IgD-negative memory B cell (primary cell): ENCODE data around the gene CNPY2. TPM values are rescaled to one million over a fixed set of nuclear protein-coding genes. Genes with fewer than 3 reads are reported as not detected.
"Not testable (repeated sequence)": the region's sequence is repeated elsewhere in the genome, so short reads cannot be mapped to it uniquely, and the experiment has no call there.

Experiments
- H3K27ac Mint-ChIP-seq, 3 donors: one replicate each; pipeline ENCODE4 v1.8.0; 2020 to 2022; ENCODE audit warnings: mild to moderate bottlenecking in 3 of 3, mixed read lengths in 3 of 3, moderate library complexity in 1 of 3
- H3K27me3 Mint-ChIP-seq: one replicate; pipeline ENCODE4 v1.8.0; 2021; ENCODE audit warnings: mixed read lengths
- H3K36me3 Mint-ChIP-seq: one replicate; pipeline ENCODE4 v1.8.0; 2020; ENCODE audit warnings: mild to moderate bottlenecking, mixed read lengths
- H3K4me1 Mint-ChIP-seq, 3 donors: one replicate each; pipeline ENCODE4 v1.8.0; 2020 to 2022; ENCODE audit warnings: mixed read lengths in 3 of 3, mild to moderate bottlenecking in 1 of 3
- H3K4me3 Mint-ChIP-seq, 4 donors: one replicate each; pipeline ENCODE4 v1.8.0; 2020 to 2022; ENCODE audit warnings: mild to moderate bottlenecking in 4 of 4, mixed read lengths in 4 of 4, moderate library complexity in 3 of 4
- H3K9me3 Mint-ChIP-seq, 3 donors: one replicate each; pipeline ENCODE4 v1.8.0; 2020 to 2021; ENCODE audit warnings: mixed read lengths in 3 of 3, mild to moderate bottlenecking in 1 of 3
- polyA plus RNA-seq: library from polyadenylated mRNA; unstranded; fragments of 300-500 nt; fragmentation: Illumina TruSeq; gene quantifications from one replicate; pipeline ENCODE4 v1.2.3, GENCODE V29; 2021

Gene CNPY2
- polyA plus RNA-seq, 1 donor from 2014 or later, result 160 TPM

DNA sequence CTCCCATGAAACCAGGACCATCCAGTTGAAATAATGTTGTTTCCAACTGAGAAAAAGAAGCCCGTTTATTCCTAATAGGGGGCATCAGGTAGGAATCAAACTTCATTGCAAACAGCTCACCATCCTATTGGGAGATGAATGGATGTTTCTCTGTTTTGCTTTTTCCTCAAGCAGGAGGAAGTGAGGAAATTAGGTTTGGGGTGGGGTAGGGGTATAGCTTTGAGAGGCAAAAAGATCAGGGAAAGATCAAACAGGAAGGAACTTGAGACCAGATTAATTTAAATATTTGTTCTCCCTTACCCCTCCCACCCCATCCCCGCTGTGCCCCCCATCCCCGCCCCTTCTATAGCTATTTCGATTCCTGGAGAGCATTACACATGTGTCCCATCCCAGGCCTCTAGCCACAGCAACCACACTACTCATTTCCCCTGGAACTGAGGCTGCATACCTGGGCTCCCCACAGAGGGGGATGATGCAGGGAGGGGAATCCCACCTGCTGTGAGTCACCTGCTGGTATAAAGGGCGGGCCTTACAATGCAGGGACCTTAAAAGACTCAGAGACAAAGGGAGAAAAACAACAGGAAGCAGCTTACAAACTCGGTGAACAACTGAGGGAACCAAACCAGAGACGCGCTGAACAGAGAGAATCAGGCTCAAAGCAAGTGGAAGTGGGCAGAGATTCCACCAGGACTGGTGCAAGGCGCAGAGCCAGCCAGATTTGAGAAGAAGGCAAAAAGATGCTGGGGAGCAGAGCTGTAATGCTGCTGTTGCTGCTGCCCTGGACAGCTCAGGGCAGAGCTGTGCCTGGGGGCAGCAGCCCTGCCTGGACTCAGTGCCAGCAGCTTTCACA, 22.7 kb upstream of the CNPY2 start, which contains the start of gene IL23A:
TSS of gene IL23A (plus strand) at position 577 of the 850 bp plus-strand sequence. CDS start at position 738, 161 bp downstream.
- Mint-ChIP-seq H3K36me3 (peaks cover 3% of the 10 kb centered on the region), H3K9me3 (no peaks in the 10 kb centered on the region), H3K4me1 (peaks cover 30 to 39% (median 35%) of the 10 kb centered on the region in 3 donors), H3K27me3 (peaks cover 2% of the 10 kb centered on the region), H3K27ac (peak within 1 kb of the TSS; percentile 85 to 98 (median 91)), H3K4me3 (peak within 1 kb of the TSS; percentile 87 to 98 (median 90))

DNA sequence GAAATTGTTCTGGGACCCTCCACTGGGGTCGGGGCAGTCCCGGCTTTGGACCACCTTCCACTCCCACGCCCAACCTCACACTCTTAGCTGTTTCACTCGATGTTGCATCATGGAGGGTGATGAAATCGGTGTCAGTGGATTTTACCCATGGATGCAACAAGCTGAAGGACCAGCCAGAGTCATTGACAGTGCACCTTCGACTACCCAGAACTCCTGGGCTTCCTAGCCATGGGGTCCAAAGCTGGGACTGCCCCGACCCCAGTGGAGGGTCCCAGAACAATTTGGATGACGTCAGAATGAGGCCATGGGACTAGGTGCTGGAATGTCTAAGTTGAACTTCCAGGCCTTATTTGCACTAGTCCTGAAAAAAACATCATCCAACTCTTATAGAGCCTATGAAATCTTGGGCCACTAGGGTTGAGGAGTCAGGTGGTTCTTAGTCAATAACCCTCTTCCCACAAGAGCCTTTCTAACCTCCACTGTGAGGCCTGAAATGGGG, 22.0 kb upstream of the CNPY2 start:
- Mint-ChIP-seq H3K27me3 (peaks cover 2% of the 10 kb centered on the region), H3K36me3 (peaks cover 3% of the 10 kb centered on the region), H3K4me1 (peaks cover 38 to 42% (median 39%) of the 10 kb centered on the region in 3 donors), H3K9me3 (no peaks in the 10 kb centered on the region), H3K4me3 (peak overlapping the region; percentile 38 to 98 (median 75)), H3K27ac (peak overlapping the region; percentile 85 to 98 (median 91))

DNA sequence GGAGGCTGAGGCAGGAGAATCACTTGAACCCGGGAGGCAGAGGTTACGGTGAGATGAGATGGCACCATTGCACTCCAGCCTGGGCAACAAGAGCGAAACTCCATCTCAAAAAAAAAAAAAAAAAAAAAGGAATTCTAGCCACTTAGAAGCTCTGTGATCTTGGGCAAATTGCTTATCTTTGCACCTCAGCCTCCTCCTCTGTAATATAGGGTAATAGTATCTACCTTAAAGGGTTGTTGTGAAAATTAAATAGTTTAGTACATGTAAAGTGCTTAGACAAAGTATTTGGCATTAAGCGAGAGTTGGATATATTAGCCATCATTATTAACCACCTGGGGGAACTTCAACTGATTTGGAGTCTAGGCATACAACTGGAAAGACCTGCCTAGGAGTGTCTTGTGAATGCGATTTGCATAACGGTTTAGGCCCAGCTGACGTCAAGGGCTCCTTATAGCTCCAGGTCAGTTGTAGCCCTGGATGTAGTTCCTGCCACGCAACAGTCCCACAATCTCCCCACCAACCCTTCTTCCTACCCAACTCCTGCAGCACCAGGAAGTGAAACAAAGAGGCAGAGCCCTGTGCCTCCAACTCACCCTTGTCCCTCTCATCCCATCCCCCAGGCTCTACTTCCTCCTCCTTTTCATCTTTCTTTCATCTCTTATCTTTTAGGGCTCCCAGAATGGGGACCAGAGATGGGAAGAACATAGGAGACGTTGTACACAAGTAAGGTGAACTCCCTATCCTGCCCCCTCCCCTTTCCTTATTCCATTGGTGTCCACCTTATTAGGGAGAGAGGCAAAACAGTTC, 20.8 kb upstream of the CNPY2 start:
- Mint-ChIP-seq H3K27me3 (peaks cover 2% of the 10 kb centered on the region), H3K36me3 (peaks cover 3% of the 10 kb centered on the region), H3K9me3 (no peaks in the 10 kb centered on the region), H3K4me3 (peak overlapping the region in 3 of 4 donors; percentile 32 to 72 (median 70)), H3K4me1 (peaks cover 41 to 46% (median 42%) of the 10 kb centered on the region in 3 donors), H3K27ac (peak overlapping the region; percentile 35 to 99 (median 85))

GRCh38 chr12:56335527-56335926, 19.7 kb upstream of the CNPY2 start:
- not testable (repeated sequence) for H3K36me3 Mint-ChIP-seq, H3K9me3 Mint-ChIP-seq, H3K27me3 Mint-ChIP-seq
- peaks cover 41 to 46% (median 42%) of the 10 kb centered on the region in 3 donors for H3K4me1 Mint-ChIP-seq
- peak overlapping the region in 1 of 3 donors; percentile 99 for H3K27ac Mint-ChIP-seq
- peak overlapping the region in 1 of 4 donors; percentile 73 for H3K4me3 Mint-ChIP-seq

GRCh38 chr12:56334490-56334793, 18.7 kb upstream of the CNPY2 start:
- peaks cover 2% of the 10 kb centered on the region for H3K27me3 Mint-ChIP-seq
- H3K27ac Mint-ChIP-seq, result peak overlapping the region; percentile 99 to 100 (median 100)
- peaks cover 36 to 40% (median 39%) of the 10 kb centered on the region in 3 donors for H3K4me1 Mint-ChIP-seq
- H3K9me3 Mint-ChIP-seq, result no peaks in the 10 kb centered on the region
- H3K36me3 Mint-ChIP-seq, result peaks cover 4% of the 10 kb centered on the region
- peak overlapping the region; percentile 92 to 100 (median 98) for H3K4me3 Mint-ChIP-seq

- peaks cover 4% of the 10 kb centered on the region for H3K36me3 Mint-ChIP-seq
- peaks cover 32 to 37% (median 36%) of the 10 kb centered on the region in 3 donors for H3K4me1 Mint-ChIP-seq
- H3K9me3 Mint-ChIP-seq, result no peaks in the 10 kb centered on the region
- peak within 1 kb of the TSS; percentile 99 to 100 (median 100) for H3K27ac Mint-ChIP-seq
- H3K27me3 Mint-ChIP-seq, result peaks cover 2% of the 10 kb centered on the region
- H3K4me3 Mint-ChIP-seq, result peak within 1 kb of the TSS; percentile 92 to 100 (median 98)
Observed at GRCh38 chr12:56333679-56334489, 18.1 kb upstream of the CNPY2 start, which contains the start of gene PAN2. TSS of gene PAN2 (minus strand) at chr12:56334000. CDS start at chr12:56333094, 906 bp downstream.

GRCh38 chr12:56333197-56333678, 17.4 kb upstream of the CNPY2 start:
- peaks cover 26 to 32% (median 31%) of the 10 kb centered on the region in 3 donors for H3K4me1 Mint-ChIP-seq
- H3K4me3 Mint-ChIP-seq, result peak overlapping the region; percentile 92 to 100 (median 98)
- peaks cover 2% of the 10 kb centered on the region for H3K36me3 Mint-ChIP-seq

DNA sequence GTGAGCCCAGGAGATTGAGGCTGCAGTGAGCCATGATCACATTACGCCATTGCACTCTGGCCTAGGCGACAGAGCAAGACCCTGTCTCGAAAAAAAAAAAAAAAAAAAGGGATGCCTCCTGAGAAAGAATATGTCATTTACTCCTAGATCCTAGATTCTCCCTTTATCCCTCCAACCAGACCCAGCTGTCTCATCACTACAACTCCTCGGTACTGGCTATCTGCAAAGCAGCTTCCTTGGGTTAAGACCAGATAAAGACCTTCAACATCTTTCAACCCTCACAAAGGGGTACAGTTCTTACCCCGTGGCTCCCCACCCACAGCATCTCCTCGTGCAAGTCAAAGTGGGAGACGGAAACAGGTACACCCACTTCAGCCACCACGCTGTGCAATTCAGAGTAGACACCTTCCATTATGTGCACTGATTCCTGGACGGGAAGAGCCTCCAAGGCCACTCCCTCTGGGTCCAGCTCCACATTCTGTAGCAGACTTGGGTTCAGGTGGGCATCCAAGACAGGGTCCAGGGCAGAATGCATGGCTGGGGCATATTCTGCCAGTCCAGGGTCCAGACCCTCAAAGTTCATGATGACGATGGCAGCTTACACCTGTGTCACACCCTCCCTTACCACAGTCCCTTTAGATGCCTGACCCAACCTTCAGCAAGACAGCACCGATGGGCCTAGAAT, 16.9 kb upstream of the CNPY2 start:
- peaks cover 2% of the 10 kb centered on the region for H3K36me3 Mint-ChIP-seq
- peaks cover 22 to 29% (median 28%) of the 10 kb centered on the region in 3 donors for H3K4me1 Mint-ChIP-seq
- no peaks in the 10 kb centered on the region for H3K27me3 Mint-ChIP-seq
- H3K27ac Mint-ChIP-seq, result peak overlapping the region; percentile 99 to 100 (median 100)
- H3K9me3 Mint-ChIP-seq, result no peaks in the 10 kb centered on the region
- H3K4me3 Mint-ChIP-seq, result peak overlapping the region; percentile 92 to 100 (median 98)

More at GRCh38 chr12:56333197-56333678, 17.4 kb upstream of the CNPY2 start:
- H3K27me3 Mint-ChIP-seq, result no peaks in the 10 kb centered on the region
- H3K27ac Mint-ChIP-seq, result peak overlapping the region; percentile 99 to 100 (median 100)
- H3K9me3 Mint-ChIP-seq, result no peaks in the 10 kb centered on the region

DNA sequence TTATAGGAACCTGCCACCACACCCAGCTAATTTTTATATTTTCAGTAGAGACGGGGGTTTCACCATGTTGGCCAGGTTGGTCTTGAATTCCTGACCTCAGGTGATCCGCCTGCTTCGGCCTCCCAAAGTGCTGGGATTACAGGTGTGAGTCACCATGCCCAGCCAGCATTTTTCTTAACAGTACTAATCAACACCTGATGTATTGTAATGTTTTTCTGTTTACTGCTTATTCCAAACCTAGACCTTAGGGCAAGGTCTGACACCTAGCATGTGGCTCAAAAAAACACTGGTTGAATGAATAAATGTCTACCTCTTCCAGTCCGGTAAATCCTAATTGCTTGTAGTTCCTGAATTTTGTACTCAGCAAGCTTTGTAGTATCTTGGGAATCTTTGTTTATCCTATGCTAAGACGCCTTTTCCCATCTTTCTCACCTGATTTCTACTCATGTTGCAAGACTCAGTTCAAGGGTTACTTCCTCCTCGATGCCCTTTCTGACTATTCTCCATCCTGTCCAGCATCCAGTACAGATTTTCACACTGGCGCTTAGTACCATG, 15.2 kb upstream of the CNPY2 start:
- peaks cover 7% of the 10 kb centered on the region for H3K36me3 Mint-ChIP-seq
- peak overlapping the region in 1 of 4 donors; percentile 5 for H3K4me3 Mint-ChIP-seq
- H3K27ac Mint-ChIP-seq, result peak overlapping the region in 2 of 3 donors; percentile 35 to 100
- H3K27me3 Mint-ChIP-seq, result no peaks in the 10 kb centered on the region
- no peaks in the 10 kb centered on the region for H3K9me3 Mint-ChIP-seq
- peaks cover 12 to 23% (median 23%) of the 10 kb centered on the region in 3 donors for H3K4me1 Mint-ChIP-seq

GRCh38 chr12:56326533-56326932, 10.7 kb upstream of the CNPY2 start:
- H3K27ac Mint-ChIP-seq, result no peak overlapping the region
- no peaks in the 10 kb centered on the region for H3K27me3 Mint-ChIP-seq
- no peak overlapping the region for H3K4me3 Mint-ChIP-seq
- peaks cover 0 to 3% (median 2%) of the 10 kb centered on the region in 3 donors for H3K4me1 Mint-ChIP-seq
- H3K36me3 Mint-ChIP-seq, result peaks cover 9% of the 10 kb centered on the region
- H3K9me3 Mint-ChIP-seq, result no peaks in the 10 kb centered on the region

GRCh38 chr12:56326126-56326525, 10.3 kb upstream of the CNPY2 start:
- Mint-ChIP-seq H3K4me1 (peaks cover 0 to 3% (median under 1%) of the 10 kb centered on the region in 3 donors), H3K27ac (peak overlapping the region in 1 of 3 donors; percentile 11), H3K9me3 (no peaks in the 10 kb centered on the region), H3K36me3 (peaks cover 9% of the 10 kb centered on the region), H3K4me3 (no peak overlapping the region), H3K27me3 (no peaks in the 10 kb centered on the region)

GRCh38 chr12:56324206-56324605, 8.4 kb upstream of the CNPY2 start:
- peaks cover 7% of the 10 kb centered on the region for H3K36me3 Mint-ChIP-seq
- no peaks in the 10 kb centered on the region for H3K27me3 Mint-ChIP-seq
- H3K4me3 Mint-ChIP-seq, result no peak overlapping the region
- no peak overlapping the region for H3K27ac Mint-ChIP-seq
- no peaks in the 10 kb centered on the region for H3K9me3 Mint-ChIP-seq
- H3K4me1 Mint-ChIP-seq, result peaks cover 0 to 3% (median 0%) of the 10 kb centered on the region in 3 donors

DNA sequence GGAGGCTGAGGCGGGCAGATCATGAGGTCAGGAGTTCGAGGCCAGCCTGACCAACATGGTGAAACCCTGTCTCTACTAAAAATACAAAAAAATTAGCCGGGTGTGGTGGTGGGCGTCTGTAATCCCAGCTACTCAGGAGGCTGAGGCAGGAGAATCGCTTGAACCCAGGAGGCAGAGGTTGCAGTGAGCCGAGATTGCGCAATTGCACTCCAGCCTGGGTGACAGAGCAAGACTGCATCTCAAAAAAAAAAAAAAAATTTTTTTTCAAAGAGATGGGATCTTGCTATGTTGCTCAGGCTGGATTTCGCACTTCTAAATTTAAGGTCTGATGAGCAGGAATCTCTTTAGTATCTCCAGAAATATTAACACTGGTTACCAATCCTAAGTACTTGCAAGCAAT, 5.8 kb upstream of the CNPY2 start:
- not testable (repeated sequence) for H3K36me3 Mint-ChIP-seq, H3K9me3 Mint-ChIP-seq, H3K4me3 Mint-ChIP-seq, H3K4me1 Mint-ChIP-seq, H3K27me3 Mint-ChIP-seq
- peak overlapping the region in 1 of 3 donors; percentile 48 for H3K27ac Mint-ChIP-seq
